Measurements from ENCODE around the gene PTPN11. TPM values are rescaled to one million over a fixed set of nuclear protein-coding genes. Genes with fewer than 3 reads are reported as not detected.
A peak's percentile ranks its signal among the peaks of the same experiment; 100 is the strongest.

Gene PTPN11
- total and polyA plus RNA-seq, 2 of the 13 experiments (the other 11 are each of a cell fraction or from before 2014, with no cell fraction given), result 30.0 to 63.5 TPM

DNA sequence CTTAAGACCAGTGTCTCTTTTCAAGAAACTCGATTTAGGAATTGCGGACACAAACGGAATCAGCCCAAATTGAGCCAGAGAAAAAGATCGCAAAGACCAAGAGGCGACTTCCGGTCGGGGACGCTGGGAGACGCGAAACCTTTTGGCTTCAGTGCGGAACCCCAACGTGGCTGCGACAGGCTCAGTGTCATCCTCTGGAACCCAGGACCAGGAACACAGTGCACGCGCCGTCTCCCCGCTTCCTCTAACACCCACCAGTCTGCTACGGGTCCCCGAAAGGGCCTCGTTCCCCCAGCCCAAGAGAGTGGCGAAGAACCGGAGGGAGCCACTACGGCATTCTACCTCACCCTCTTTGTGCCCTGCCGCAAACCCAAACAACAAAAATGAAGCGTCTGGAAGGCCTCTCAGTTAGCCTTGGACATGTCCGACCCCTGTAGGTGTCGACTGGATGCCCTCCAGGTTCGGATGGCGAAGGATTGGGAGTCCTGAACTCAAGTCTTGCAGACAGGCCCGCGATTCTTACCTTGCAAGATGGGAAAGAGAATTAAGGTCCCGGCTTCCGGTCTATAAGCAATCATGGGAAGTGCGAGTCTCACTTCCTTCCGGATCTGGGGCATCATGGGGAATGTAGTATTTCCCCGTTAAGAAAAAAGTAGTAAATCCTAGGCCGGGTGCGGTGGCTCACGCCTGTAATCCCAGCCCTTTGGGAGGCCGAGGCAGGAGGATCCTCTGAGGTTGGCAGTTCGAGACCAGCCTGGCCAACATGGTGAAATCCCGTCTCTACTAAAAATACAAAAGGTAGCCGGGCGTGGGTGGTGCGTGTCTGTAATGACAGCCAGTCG, 9.5 kb upstream of the PTPN11 start, which contains the start of gene RPL6 (continued):
- TF ChIP-seq MIER2 (CRISPR knock-in tag; IDR thresholded peaks at IDR 0.05) (peak; percentile 48; the same call in 1 of the 2 replicates), KDM1A (CRISPR knock-in tag; IDR thresholded peaks at IDR 0.05) (peak; percentile 92), PRDM15 (CRISPR knock-in tag; IDR thresholded peaks at IDR 0.05) (peak; percentile 74; the same call in 1 of the 2 replicates), ZNF709 (CRISPR knock-in tag; IDR thresholded peaks at IDR 0.05) (no peak), HNF4A (CRISPR knock-in tag; IDR thresholded peaks at IDR 0.05) (no peak), NCOA2 (CRISPR knock-in tag; IDR thresholded peaks at IDR 0.05) (0 out of 2 replicates have a peak, but pooled peaks have one; percentile 25), NFE2L1 (CRISPR knock-in tag; IDR thresholded peaks at IDR 0.05; ENCODE audit: borderline replicate concordance) (no peak), ZNF550 (CRISPR knock-in tag; IDR thresholded peaks at IDR 0.05; ENCODE audit: borderline replicate concordance) (no peak), RELA (CRISPR knock-in tag; IDR thresholded peaks at IDR 0.05) (0 out of 2 replicates have a peak, but pooled peaks have one; percentile 68), SPEN (CRISPR knock-in tag; IDR thresholded peaks at IDR 0.05; ENCODE audit: low read depth) (peak; percentile 100; the same call in 1 of the 2 replicates), PHF21A (CRISPR knock-in tag; IDR thresholded peaks at IDR 0.05) (peak; percentile 64; the same call in 1 of the 2 replicates), ZNF790 (CRISPR knock-in tag; IDR thresholded peaks at IDR 0.05; ENCODE audit: borderline replicate concordance) (no peak), FLYWCH1 (CRISPR knock-in tag; IDR thresholded peaks at IDR 0.05) (0 out of 2 replicates have a peak, but pooled peaks have one; percentile 43), SRSF9 (IDR thresholded peaks at IDR 0.05; ENCODE audit: borderline replicate concordance, insufficient read depth, low read depth, low read length, poor library complexity, severe bottlenecking) (no peak), ERF (CRISPR knock-in tag; IDR thresholded peaks at IDR 0.05) (peak; percentile 70), NCOA1 (CRISPR knock-in tag; IDR thresholded peaks at IDR 0.05) (no peak)
- TF ChIP-seq, protein P1, sequence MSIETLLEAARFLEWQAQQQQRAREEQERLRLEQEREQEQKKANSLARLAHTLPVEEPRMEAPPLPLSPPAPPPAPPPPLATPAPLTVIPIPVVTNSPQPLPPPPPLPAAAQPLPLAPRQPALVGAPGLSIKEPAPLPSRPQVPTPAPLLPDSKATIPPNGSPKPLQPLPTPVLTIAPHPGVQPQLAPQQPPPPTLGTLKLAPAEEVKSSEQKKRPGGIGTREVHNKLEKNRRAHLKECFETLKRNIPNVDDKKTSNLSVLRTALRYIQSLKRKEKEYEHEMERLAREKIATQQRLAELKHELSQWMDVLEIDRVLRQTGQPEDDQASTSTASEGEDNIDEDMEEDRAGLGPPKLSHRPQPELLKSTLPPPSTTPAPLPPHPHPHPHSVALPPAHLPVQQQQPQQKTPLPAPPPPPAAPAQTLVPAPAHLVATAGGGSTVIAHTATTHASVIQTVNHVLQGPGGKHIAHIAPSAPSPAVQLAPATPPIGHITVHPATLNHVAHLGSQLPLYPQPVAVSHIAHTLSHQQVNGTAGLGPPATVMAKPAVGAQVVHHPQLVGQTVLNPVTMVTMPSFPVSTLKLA (IDR thresholded peaks at IDR 0.05), result no peak
- TF ChIP-seq, protein P2, sequence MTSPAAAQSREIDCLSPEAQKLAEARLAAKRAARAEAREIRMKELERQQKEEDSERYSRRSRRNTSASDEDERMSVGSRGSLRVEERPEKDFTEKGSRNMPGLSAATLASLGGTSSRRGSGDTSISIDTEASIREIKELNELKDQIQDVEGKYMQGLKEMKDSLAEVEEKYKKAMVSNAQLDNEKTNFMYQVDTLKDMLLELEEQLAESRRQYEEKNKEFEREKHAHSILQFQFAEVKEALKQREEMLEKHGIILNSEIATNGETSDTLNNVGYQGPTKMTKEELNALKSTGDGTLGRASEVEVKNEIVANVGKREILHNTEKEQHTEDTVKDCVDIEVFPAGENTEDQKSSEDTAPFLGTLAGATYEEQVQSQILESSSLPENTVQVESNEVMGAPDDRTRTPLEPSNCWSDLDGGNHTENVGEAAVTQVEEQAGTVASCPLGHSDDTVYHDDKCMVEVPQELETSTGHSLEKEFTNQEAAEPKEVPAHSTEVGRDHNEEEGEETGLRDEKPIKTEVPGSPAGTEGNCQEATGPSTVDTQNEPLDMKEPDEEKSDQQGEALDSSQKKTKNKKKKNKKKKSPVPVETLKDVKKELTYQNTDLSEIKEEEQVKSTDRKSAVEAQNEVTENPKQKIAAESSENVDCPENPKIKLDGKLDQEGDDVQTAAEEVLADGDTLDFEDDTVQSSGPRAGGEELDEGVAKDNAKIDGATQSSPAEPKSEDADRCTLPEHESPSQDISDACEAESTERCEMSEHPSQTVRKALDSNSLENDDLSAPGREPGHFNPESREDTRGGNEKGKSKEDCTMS (CRISPR knock-in tag; conservative IDR thresholded peaks at IDR 0.05), result no peak
- TF ChIP-seq, protein P3, sequence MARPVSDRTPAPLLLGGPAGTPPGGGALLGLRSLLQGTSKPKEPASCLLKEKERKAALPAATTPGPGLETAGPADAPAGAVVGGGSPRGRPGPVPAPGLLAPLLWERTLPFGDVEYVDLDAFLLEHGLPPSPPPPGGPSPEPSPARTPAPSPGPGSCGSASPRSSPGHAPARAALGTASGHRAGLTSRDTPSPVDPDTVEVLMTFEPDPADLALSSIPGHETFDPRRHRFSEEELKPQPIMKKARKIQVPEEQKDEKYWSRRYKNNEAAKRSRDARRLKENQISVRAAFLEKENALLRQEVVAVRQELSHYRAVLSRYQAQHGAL (CRISPR knock-in tag; IDR thresholded peaks at IDR 0.05; ENCODE audit: not compliant biosample characterization), result peak; percentile 35
- TF ChIP-seq, protein P4, sequence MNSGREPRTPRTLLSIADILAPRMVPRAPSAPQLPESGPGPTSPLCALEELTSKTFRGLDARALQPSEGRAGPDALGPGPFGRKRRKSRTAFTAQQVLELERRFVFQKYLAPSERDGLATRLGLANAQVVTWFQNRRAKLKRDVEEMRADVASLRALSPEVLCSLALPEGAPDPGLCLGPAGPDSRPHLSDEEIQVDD (CRISPR knock-in tag; IDR thresholded peaks at IDR 0.05; ENCODE audit: borderline replicate concordance), result no peak
